ENCODE data around the gene HDAC4.

HDAC4 gene

GRCh38 chr2:239302808-239303557, 97.8 kb downstream of the HDAC4 start:
- TF ChIP-seq GATA3 (IDR thresholded peaks at IDR 0.05; ENCODE audit: low read depth, low read length) = no peak
- TF ChIP-seq GATA2 (IDR thresholded peaks at IDR 0.05; ENCODE audit: low read depth, low read length) = no peak

DNA sequence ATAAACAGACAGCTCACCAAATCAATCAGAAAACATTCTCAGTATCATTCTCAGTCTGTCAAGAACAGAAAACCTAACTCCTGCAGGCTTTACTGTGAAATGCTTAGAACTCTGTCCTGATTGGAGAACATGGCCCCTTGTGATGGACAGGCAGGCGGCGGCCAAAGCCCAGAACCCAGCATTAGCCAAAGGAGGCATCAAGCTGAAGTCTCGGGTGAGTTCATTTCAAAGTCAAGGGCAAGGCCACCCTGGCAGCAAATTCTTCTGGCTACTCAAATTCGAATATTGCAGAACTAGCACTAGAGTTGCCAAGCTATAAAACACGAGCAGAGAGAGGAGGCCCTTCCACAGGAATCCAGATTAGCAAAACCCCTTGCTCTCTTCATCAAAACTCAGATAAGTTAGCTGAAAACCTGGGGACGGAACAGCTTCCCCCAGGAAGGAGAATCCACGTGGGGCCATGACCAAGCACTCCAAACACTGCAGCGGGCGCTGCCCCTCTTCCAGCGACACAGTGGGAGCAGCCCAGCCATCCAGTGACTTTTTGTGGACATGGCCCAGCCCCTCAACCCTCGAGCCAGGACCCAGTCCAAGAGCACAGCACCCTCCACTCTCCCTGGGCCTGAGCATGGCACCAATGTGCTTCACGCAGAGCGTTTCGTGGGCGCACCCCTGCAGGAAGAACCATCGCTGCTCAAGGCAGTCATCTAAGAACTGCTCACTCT, 98.6 kb downstream of the HDAC4 start:
- TF ChIP-seq GATA3 (IDR thresholded peaks at IDR 0.05; ENCODE audit: low read depth, low read length) (no peak), GATA2 (IDR thresholded peaks at IDR 0.05; ENCODE audit: low read depth, low read length) (no peak)

- TF ChIP-seq GATA2 (IDR thresholded peaks at IDR 0.05; ENCODE audit: low read depth, low read length) (no peak), GATA3 (IDR thresholded peaks at IDR 0.05; ENCODE audit: low read depth, low read length) (no peak)
These were observed 99.7 kb downstream of the HDAC4 start for GRCh38 chr2:239300871-239301735.

DNA sequence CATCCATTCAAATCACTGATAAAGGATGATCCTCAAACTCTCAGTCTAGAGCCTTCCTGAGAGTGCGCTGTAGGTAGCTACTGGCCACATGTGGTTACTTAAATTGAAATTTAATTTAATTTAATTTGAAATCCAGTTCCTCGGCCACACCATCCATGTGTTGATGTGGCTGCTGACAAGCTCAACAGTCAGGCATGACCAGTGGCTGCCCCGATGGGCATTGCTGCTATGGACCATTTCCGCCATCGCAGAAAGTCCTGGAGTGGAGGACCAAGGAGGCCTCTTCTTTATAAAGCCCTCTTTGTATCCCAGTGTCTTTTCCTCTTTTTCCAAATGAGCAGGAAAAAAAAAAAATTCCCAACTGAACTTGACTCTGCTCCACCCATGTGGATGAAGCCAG, 100.6 kb downstream of the HDAC4 start:
- no peak for TF ChIP-seq GATA2 (IDR thresholded peaks at IDR 0.05; ENCODE audit: low read depth, low read length)
- TF ChIP-seq GATA3 (IDR thresholded peaks at IDR 0.05; ENCODE audit: low read depth, low read length) = no peak

- TF ChIP-seq GATA3 (IDR thresholded peaks at IDR 0.05; ENCODE audit: low read depth, low read length) = no peak
- no peak for TF ChIP-seq GATA2 (IDR thresholded peaks at IDR 0.05; ENCODE audit: low read depth, low read length)
These were observed 101.4 kb downstream of the HDAC4 start for GRCh38 chr2:239299218-239299939.

- TF ChIP-seq GATA3 (IDR thresholded peaks at IDR 0.05; ENCODE audit: low read depth, low read length) = no peak
- TF ChIP-seq GATA2 (IDR thresholded peaks at IDR 0.05; ENCODE audit: low read depth, low read length) = no peak
These were observed 102.6 kb downstream of the HDAC4 start for GRCh38 chr2:239298116-239298804.

- TF ChIP-seq GATA3 (IDR thresholded peaks at IDR 0.05; ENCODE audit: low read depth, low read length) (no peak), GATA2 (IDR thresholded peaks at IDR 0.05; ENCODE audit: low read depth, low read length) (no peak)
These were observed 103.4 kb downstream of the HDAC4 start for GRCh38 chr2:239297142-239298004.

DNA sequence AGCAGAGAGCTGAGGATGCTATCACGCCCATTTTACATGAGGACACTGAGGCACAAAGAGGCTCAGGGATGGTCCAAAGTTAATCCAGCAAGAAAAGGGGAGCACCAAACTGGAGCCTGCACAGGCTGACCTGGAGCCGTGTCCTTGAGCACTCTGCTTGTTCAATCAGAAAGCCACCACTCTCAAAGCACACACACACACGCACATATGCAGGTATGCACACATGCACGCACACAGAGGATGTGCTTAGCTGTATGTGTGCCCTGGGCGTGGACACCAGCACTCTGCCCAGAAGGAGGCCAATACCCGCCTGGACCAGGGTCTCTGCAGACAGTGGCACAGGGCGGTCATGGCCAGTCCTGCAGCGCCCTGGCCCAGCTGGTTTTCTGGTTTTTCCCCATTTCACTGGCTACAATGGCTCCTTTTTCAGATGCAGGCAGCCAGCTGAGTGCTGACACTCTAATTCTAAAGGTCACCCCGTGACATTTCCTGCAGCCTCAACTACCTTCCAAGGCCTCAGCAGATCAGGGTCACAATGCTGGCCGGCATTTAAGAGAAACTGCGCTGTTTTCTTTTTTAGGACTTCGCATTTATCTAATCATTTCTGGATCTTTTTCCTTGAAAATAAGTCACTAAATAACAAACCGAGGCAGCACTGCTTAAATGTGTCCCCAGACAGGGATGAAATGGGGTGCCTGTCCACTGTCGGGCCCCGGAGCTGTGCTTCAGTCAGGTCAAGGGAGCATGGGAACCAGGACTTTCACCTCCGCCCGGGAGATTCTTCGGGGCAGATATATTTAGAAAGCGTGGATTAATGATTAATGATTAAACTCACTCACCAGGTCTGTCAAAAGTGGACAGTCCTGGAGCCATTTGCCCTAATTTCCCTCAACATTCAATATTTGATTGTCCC, 104.5 kb downstream of the HDAC4 start:
- no peak for TF ChIP-seq GATA3 (IDR thresholded peaks at IDR 0.05; ENCODE audit: low read depth, low read length)
- TF ChIP-seq GATA2 (IDR thresholded peaks at IDR 0.05; ENCODE audit: low read depth, low read length) = no peak

GRCh38 chr2:239295377-239296019, 105.3 kb downstream of the HDAC4 start:
- no peak for TF ChIP-seq GATA2 (IDR thresholded peaks at IDR 0.05; ENCODE audit: low read depth, low read length)
- no peak for TF ChIP-seq GATA3 (IDR thresholded peaks at IDR 0.05; ENCODE audit: low read depth, low read length)

GRCh38 chr2:239294571-239295054, 106.2 kb downstream of the HDAC4 start:
- TF ChIP-seq GATA3 (IDR thresholded peaks at IDR 0.05; ENCODE audit: low read depth, low read length) (no peak), GATA2 (IDR thresholded peaks at IDR 0.05; ENCODE audit: low read depth, low read length) (no peak)

Data from SH-SY5Y (cell line).